GM23338 (cell line): ENCODE results near the gene IGF1R. TPM values are rescaled to one million over a fixed set of nuclear protein-coding genes. Genes with fewer than 3 reads are reported as not detected.

Source experiments
- ATAC-seq: fragments of 200-7000 bp; cut with Tn5 transposase; 3 replicates; pipeline ENCODE4 v1.9.1; 2020
- DNase-seq: peaks from one replicate; pipeline ENCODE4 v3.0.0-alpha.2; 2015; ENCODE audit warnings: low spot score
- H2AFZ ChIP-seq: fragments of 200-600 bp; sonication (generic); 2 replicates; pipeline ENCODE4 v1.8.0; 2016; ENCODE audit warnings: antibody characterized with exemption, mild to moderate bottlenecking, moderate library complexity
- H3F3A ChIP-seq: fragments of 200-600 bp; sonication (generic); replicated peaks from 2 replicates; pipeline ENCODE4 v1.8.0; 2017; ENCODE audit warnings: antibody characterized with exemption, mixed run types, low read depth
- H3K27ac ChIP-seq: fragments of 200-600 bp; sonication (generic); 2 replicates; pipeline ENCODE4 v1.6.1; 2016; ENCODE audit warnings: low read depth
- H3K27me3 ChIP-seq: fragments of 200-600 bp; sonication (generic); 2 replicates; pipeline ENCODE4 v1.8.0; 2016; ENCODE audit warnings: mild to moderate bottlenecking, mixed run types, moderate library complexity; ENCODE audit not compliant: insufficient read depth
- H3K36me3 ChIP-seq: fragments of 200-600 bp; sonication (generic); 2 replicates; pipeline ENCODE4 v1.8.0; 2016; ENCODE audit warnings: mild to moderate bottlenecking; ENCODE audit not compliant: insufficient read depth
- H3K4me1 ChIP-seq: fragments of 200-600 bp; sonication (generic); 2 replicates; pipeline ENCODE4 v1.8.0; 2016; ENCODE audit warnings: mild to moderate bottlenecking, moderate library complexity; ENCODE audit not compliant: insufficient read depth
- H3K4me2 ChIP-seq: fragments of 200-600 bp; sonication (generic); 2 replicates; pipeline ENCODE4 v1.7.1; 2017; ENCODE audit warnings: mixed run types
- H3K4me3 ChIP-seq: fragments of 200-600 bp; sonication (generic); 2 replicates; pipeline ENCODE4 v1.6.1; 2016; ENCODE audit warnings: mixed run types
- H3K79me2 ChIP-seq: fragments of 200-600 bp; sonication (generic); replicated peaks from 2 replicates; pipeline ENCODE4 v1.8.0; 2017; ENCODE audit warnings: mild to moderate bottlenecking; ENCODE audit not compliant: insufficient read depth
- H3K9me2 ChIP-seq: fragments of 200-600 bp; sonication (generic); 2 replicates; pipeline ENCODE4 v1.8.0; 2017; ENCODE audit not compliant: insufficient read depth
- H4K20me1 ChIP-seq: fragments of 200-600 bp; sonication (generic); replicated peaks from 2 replicates; pipeline ENCODE4 v1.8.0; 2017; ENCODE audit warnings: mild to moderate bottlenecking; ENCODE audit not compliant: insufficient read depth
- H3K27ac Mint-ChIP-seq: 2 replicates; pipeline ENCODE4 v1.8.0; 2020; ENCODE audit warnings: inconsistent platforms, mild to moderate bottlenecking, moderate library complexity, mixed read lengths
- H3K27me3 Mint-ChIP-seq: 3 replicates; pipeline ENCODE4 v1.8.0; 2022; ENCODE audit warnings: low read depth, mild to moderate bottlenecking, moderate library complexity, mixed read lengths, inconsistent platforms; ENCODE audit not compliant: insufficient read depth, poor library complexity
- H3K36me3 Mint-ChIP-seq: 3 replicates; pipeline ENCODE4 v1.8.0; 2021; ENCODE audit warnings: low read depth, mild to moderate bottlenecking, inconsistent platforms, moderate library complexity, mixed read lengths
- H3K4me1 Mint-ChIP-seq: 3 replicates; pipeline ENCODE4 v1.8.0; 2020; ENCODE audit warnings: mild to moderate bottlenecking, inconsistent platforms, mixed read lengths
- H3K4me3 Mint-ChIP-seq: 3 replicates; pipeline ENCODE4 v1.8.0; 2021; ENCODE audit warnings: moderate library complexity, mild to moderate bottlenecking, inconsistent platforms, mixed read lengths
- H3K9me3 Mint-ChIP-seq: 3 replicates; pipeline ENCODE4 v1.8.0; 2020; ENCODE audit warnings: moderate library complexity, mild to moderate bottlenecking, inconsistent platforms, mixed read lengths
- CREB1 ChIP-seq: fragments of 250-450 bp; sonication (Bioruptor Pico); IDR thresholded peaks from 2 replicates; pipeline ENCODE4 v1.5.0; 2020; ENCODE audit warnings: low read depth, mild to moderate bottlenecking, moderate library complexity
- EZH2 ChIP-seq: fragments of 200-600 bp; sonication (generic); IDR thresholded peaks from one replicate; pipeline ENCODE4 v1.8.0; 2017; ENCODE audit warnings: antibody characterized with exemption, mild to moderate bottlenecking, low read depth; ENCODE audit not compliant: unreplicated experiment
- POLR2AphosphoS5 ChIP-seq: IDR thresholded peaks from 2 replicates; pipeline ENCODE4 v1.6.1; 2016; ENCODE audit warnings: antibody characterized with exemption, low read depth
- REST ChIP-seq: IDR thresholded peaks from one replicate; pipeline ENCODE4 v1.6.1; 2018; ENCODE audit warnings: antibody characterized with exemption; ENCODE audit not compliant: unreplicated experiment
- ZNF114 ChIP-seq: fragments of 250-450 bp; sonication (Bioruptor Pico); IDR thresholded peaks from 2 replicates; pipeline ENCODE4 v1.5.0; 2020; ENCODE audit warnings: mild to moderate bottlenecking, moderate library complexity
- ZNF331 ChIP-seq: fragments of 250-450 bp; sonication (Bioruptor Pico); IDR thresholded peaks from 2 replicates; pipeline ENCODE4 v1.5.0; 2020; ENCODE audit warnings: low read depth, mild to moderate bottlenecking, moderate library complexity
- polyA plus RNA-seq: library from polyadenylated mRNA; unstranded; fragments of >200 nt; fragmentation: Nextera tagmentation; extraction: Ambion mirVana; gene quantifications from 2 replicates; pipeline ENCODE4 v1.2.1, GENCODE V29; 2016
- total RNA-seq: library from RNA; depleted of rRNA; stranded (reverse); fragments of >200 nt; shearing (Covaris generic); gene quantifications from 2 replicates; pipeline ENCODE4 v1.2.3, GENCODE V29; 2014
- TF ChIP-seq, protein P1 (sequence below): IDR thresholded peaks from 2 replicates; pipeline ENCODE4 v1.6.1; 2016; ENCODE audit warnings: antibody characterized with exemption
- TF ChIP-seq, protein P2 (sequence below), 2 experiments: fragments of 200-600 bp in 1 of 2; sonication (generic) in 1 of 2; conservative IDR thresholded peaks; 2 replicates each; pipeline versions ENCODE4 v1.5.1 to v1.6.1; 2016 to 2017; ENCODE audit warnings: antibody characterized with exemption in 2 of 2, low read depth in 2 of 2, mild to moderate bottlenecking in 2 of 2, moderate library complexity in 1 of 2

The IGF1R gene
- total and polyA plus RNA-seq, 2 experiments from 2014 or later: 20.4 to 92.2 TPM

- H3K27ac ChIP-seq: peak overlapping the region; percentile 80; the same call in 1 of the 2 replicates
- peak overlapping the region; percentile 56 for H3K4me3 ChIP-seq
- H3K9me2 ChIP-seq: no peaks in the 10 kb centered on the region
- ATAC-seq (peak; percentile 81), DNase-seq (peak; percentile 90)
- Mint-ChIP-seq H3K4me1 (peaks cover 61% of the 10 kb centered on the region), H3K9me3 (no peaks in the 10 kb centered on the region), H3K27me3 (peaks cover 6% of the 10 kb centered on the region), H3K27ac (peak overlapping the region; percentile 98), H3K4me3 (peak overlapping the region; percentile 66), H3K36me3 (no peaks in the 10 kb centered on the region)
- H3K36me3 ChIP-seq: no peaks in the 10 kb centered on the region
- no peaks in the 10 kb centered on the region for H3K27me3 ChIP-seq
- TF ChIP-seq POLR2AphosphoS5: no peak; the same call in none of the 2 replicates
- TF ChIP-seq CREB1: 0 out of 2 replicates have a peak, but pooled peaks have one; percentile 3
- peaks cover 66% of the 10 kb centered on the region for H3K4me1 ChIP-seq
- peak overlapping the region; percentile 85 for H3K4me2 ChIP-seq
- no peaks in the 10 kb centered on the region for H3F3A ChIP-seq
- H3K79me2 ChIP-seq: peaks cover 97% of the 10 kb centered on the region
- H4K20me1 ChIP-seq: peaks cover 16% of the 10 kb centered on the region; the same call in 1 of the 2 replicates
- no peak overlapping the region for H2AFZ ChIP-seq
Measured at GRCh38 chr15:98865397-98866339, 217.3 kb downstream of the IGF1R start.

DNA sequence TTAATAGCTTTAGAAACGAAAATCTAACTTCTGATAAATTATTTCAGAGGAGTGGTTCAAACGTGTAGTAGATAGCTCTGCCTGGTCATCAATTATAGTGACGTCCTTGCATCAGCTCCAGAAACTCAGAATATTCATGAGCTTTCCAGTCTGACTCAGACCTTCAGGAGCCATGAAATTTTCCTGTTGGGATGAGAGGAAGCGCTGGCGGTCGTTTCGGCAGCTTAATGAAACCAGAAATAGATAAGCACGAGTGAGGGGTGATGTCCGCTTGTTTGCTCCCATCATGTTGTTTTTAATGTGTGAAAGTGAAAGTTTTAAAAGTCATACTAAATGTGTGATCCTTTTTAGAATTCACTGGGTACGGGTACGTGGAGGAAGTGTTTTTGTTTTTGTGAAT is 218.2 kb downstream of the IGF1R start:
- TF ChIP-seq, protein P1, sequence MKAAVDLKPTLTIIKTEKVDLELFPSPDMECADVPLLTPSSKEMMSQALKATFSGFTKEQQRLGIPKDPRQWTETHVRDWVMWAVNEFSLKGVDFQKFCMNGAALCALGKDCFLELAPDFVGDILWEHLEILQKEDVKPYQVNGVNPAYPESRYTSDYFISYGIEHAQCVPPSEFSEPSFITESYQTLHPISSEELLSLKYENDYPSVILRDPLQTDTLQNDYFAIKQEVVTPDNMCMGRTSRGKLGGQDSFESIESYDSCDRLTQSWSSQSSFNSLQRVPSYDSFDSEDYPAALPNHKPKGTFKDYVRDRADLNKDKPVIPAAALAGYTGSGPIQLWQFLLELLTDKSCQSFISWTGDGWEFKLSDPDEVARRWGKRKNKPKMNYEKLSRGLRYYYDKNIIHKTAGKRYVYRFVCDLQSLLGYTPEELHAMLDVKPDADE: no peak
- TF ChIP-seq EZH2 (no peak), CREB1 (no peak), REST (no peak), ZNF331 (CRISPR knock-in tag) (no peak), ZNF114 (CRISPR knock-in tag) (no peak)
- TF ChIP-seq, protein P2, sequence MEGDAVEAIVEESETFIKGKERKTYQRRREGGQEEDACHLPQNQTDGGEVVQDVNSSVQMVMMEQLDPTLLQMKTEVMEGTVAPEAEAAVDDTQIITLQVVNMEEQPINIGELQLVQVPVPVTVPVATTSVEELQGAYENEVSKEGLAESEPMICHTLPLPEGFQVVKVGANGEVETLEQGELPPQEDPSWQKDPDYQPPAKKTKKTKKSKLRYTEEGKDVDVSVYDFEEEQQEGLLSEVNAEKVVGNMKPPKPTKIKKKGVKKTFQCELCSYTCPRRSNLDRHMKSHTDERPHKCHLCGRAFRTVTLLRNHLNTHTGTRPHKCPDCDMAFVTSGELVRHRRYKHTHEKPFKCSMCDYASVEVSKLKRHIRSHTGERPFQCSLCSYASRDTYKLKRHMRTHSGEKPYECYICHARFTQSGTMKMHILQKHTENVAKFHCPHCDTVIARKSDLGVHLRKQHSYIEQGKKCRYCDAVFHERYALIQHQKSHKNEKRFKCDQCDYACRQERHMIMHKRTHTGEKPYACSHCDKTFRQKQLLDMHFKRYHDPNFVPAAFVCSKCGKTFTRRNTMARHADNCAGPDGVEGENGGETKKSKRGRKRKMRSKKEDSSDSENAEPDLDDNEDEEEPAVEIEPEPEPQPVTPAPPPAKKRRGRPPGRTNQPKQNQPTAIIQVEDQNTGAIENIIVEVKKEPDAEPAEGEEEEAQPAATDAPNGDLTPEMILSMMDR (conservative IDR thresholded peaks at IDR 0.05; ENCODE audit: low read depth in 2 of 2): no peak
- H4K20me1 ChIP-seq: peaks cover 14% of the 10 kb centered on the region; the same call in 1 of the 2 replicates

More for the DNA sequence above, 218.2 kb downstream of the IGF1R start:
- Histone ChIP-seq H3K27me3 (no peaks in the 10 kb centered on the region), H3K79me2 (peaks cover 97% of the 10 kb centered on the region), H3K4me2 (peak overlapping the region; percentile 85), H3F3A (no peaks in the 10 kb centered on the region), H3K4me3 (peak overlapping the region; percentile 56), H3K36me3 (no peaks in the 10 kb centered on the region), H3K4me1 (peaks cover 58% of the 10 kb centered on the region), H3K27ac (peak overlapping the region; percentile 80), H2AFZ (no peak overlapping the region), H3K9me2 (no peaks in the 10 kb centered on the region)
- H3K4me1 Mint-ChIP-seq: peaks cover 52% of the 10 kb centered on the region
- no peaks in the 10 kb centered on the region for H3K9me3 Mint-ChIP-seq
- peak; percentile 66 for DNase-seq
- H3K27me3 Mint-ChIP-seq: peaks cover 6% of the 10 kb centered on the region
- peak overlapping the region; percentile 98 for H3K27ac Mint-ChIP-seq
- H3K4me3 Mint-ChIP-seq: peak overlapping the region; percentile 66
- ATAC-seq: peak; percentile 19
- H3K36me3 Mint-ChIP-seq: no peaks in the 10 kb centered on the region
